Neural cell (in vitro differentiated cells): ENCODE measurements around the gene ACAD10.

Experiments used
- EP300 ChIP-seq: fragments of 450-650 bp; conservative IDR thresholded peaks from 2 replicates; pipeline ENCODE4 v1.6.1; 2014; ENCODE audit warnings: antibody characterized with exemption, mild to moderate bottlenecking, moderate library complexity; ENCODE audit not compliant: poor library complexity, severe bottlenecking
- EZH2 ChIP-seq: fragments of 200-600, 300-800 bp; shearing (Covaris generic), sonication (generic); IDR thresholded peaks from 2 replicates; pipeline ENCODE4 v1.6.1; 2014; ENCODE audit warnings: antibody characterized with exemption, low read length, borderline replicate concordance, mild to moderate bottlenecking; ENCODE audit not compliant: insufficient read depth, poor library complexity, severe bottlenecking
- MXI1 ChIP-seq: fragments of 450-650 bp; conservative IDR thresholded peaks from 2 replicates; pipeline ENCODE4 v1.6.1; 2014; ENCODE audit warnings: antibody characterized with exemption, mild to moderate bottlenecking; ENCODE audit not compliant: poor library complexity, severe bottlenecking
- POLR2AphosphoS5 ChIP-seq: IDR thresholded peaks from 2 replicates; pipeline ENCODE4 v1.6.1; 2012
- RAD21 ChIP-seq: fragments of 450-650 bp; conservative IDR thresholded peaks from 2 replicates; pipeline ENCODE4 v1.6.1; 2014; ENCODE audit warnings: antibody characterized with exemption, mild to moderate bottlenecking, moderate library complexity
- REST ChIP-seq: IDR thresholded peaks from 2 replicates; pipeline ENCODE4 v1.6.1; 2012; ENCODE audit warnings: borderline replicate concordance
- TAF1 ChIP-seq: IDR thresholded peaks from 2 replicates; pipeline ENCODE4 v1.6.1; 2012; ENCODE audit warnings: low read depth
- TF ChIP-seq, protein P1 (sequence below): fragments of 450-650 bp; IDR thresholded peaks from 2 replicates; pipeline ENCODE4 v1.5.1; 2014; ENCODE audit warnings: antibody characterized with exemption, mild to moderate bottlenecking, moderate library complexity; ENCODE audit not compliant: poor library complexity, severe bottlenecking

- TF ChIP-seq, protein P1, sequence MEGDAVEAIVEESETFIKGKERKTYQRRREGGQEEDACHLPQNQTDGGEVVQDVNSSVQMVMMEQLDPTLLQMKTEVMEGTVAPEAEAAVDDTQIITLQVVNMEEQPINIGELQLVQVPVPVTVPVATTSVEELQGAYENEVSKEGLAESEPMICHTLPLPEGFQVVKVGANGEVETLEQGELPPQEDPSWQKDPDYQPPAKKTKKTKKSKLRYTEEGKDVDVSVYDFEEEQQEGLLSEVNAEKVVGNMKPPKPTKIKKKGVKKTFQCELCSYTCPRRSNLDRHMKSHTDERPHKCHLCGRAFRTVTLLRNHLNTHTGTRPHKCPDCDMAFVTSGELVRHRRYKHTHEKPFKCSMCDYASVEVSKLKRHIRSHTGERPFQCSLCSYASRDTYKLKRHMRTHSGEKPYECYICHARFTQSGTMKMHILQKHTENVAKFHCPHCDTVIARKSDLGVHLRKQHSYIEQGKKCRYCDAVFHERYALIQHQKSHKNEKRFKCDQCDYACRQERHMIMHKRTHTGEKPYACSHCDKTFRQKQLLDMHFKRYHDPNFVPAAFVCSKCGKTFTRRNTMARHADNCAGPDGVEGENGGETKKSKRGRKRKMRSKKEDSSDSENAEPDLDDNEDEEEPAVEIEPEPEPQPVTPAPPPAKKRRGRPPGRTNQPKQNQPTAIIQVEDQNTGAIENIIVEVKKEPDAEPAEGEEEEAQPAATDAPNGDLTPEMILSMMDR: no peak
- TF ChIP-seq MXI1 (no peak), POLR2AphosphoS5 (no peak), REST (no peak), EZH2 (no peak), RAD21 (no peak), TAF1 (no peak), EP300 (no peak)
Measured at GRCh38 chr12:111759991-111760390, 74.1 kb downstream of the ACAD10 start.
